HG03460 (cell line): ENCODE results near the gene SCYGR5.
"Not testable (repeated sequence)": the region's sequence is repeated elsewhere in the genome, so short reads cannot be mapped to it uniquely, and the experiment has no call there.

Experiments
- ATAC-seq: cut with Tn5 transposase; IDR thresholded peaks from one replicate; pipeline ENCODE4 v1.9.1; 2021; ENCODE audit not compliant: unreplicated experiment

Gene SCYGR5

DNA sequence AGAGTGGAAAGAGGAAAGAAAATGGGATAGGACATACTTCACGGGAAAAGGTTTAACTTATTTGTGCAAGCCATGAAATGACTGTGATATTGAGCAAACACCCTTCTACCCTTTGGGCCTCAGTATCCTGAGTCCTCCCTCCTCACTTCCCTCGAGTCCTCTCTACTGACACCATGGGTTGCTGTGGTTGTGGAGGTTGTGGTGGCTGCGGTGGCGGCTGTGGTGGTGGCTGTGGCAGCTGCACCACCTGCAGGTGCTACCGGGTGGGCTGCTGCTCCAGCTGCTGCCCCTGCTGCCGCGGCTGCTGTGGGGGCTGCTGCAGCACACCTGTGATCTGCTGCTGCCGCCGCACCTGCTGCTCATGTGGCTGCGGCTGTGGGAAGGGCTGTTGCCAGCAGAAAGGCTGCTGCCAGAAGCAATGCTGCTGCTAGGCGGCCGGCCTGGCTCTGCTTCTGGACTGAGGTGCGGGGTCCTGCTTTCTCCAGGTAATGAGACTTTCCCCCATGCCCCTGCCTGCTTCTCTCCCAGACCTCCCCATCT is at the start of gene SCYGR5:
Gene SCYGR5 (plus strand): TSS at position 174 of the 540 bp plus-strand sequence. CDS start 0 bp downstream, at position 174.
- not testable (repeated sequence) for ATAC-seq

GRCh38 chr2:227617316-227618230 is 49.0 kb upstream of the SCYGR5 start, which contains the start of gene SCYGR4:
SCYGR4 (plus strand) TSS chr2:227617498; CDS start chr2:227617498, 0 bp downstream.
- ATAC-seq, result no peak

GRCh38 chr2:227623226-227623625 is 43.4 kb upstream of the SCYGR5 start:
- ATAC-seq, result no peak

GRCh38 chr2:227625420-227625819 is 41.2 kb upstream of the SCYGR5 start:
- no peak for ATAC-seq

DNA sequence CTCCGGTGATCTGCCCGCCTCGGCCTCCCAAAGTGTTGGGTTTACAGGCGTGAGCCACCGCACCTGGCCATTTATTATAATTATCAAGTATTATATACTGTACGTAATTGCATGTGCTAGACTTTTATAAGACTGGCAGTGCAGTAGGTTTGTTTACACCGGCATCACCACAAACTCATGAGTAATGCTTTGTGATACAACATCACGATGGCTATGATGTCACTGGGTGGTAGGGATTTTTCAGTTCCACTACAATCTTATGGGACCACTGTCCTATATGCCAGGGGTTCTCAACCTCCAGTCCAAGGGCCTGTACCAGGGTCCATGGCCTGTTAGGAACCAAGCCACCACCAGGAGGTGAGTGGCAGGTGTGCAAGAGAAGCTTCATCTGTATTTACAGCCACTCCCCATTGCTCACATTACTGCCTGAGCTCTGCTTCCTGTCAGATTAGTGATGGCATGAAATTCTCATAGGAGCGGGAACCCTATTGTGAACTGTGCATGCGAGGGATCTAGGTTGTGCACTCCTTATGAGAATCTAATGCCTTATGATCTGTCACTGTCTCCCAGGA is 39.9 kb upstream of the SCYGR5 start:
- no peak for ATAC-seq

GRCh38 chr2:227627769-227628168 is 38.8 kb upstream of the SCYGR5 start:
- ATAC-seq, result peak; percentile 91

- ATAC-seq, result no peak
Measured at GRCh38 chr2:227629435-227629834, 37.2 kb upstream of the SCYGR5 start.

- no peak for ATAC-seq
Measured at GRCh38 chr2:227630322-227630721, 36.3 kb upstream of the SCYGR5 start.

GRCh38 chr2:227632827-227633226 is 33.8 kb upstream of the SCYGR5 start:
- no peak for ATAC-seq

- ATAC-seq, result no peak
Measured at GRCh38 chr2:227634201-227634600, 32.4 kb upstream of the SCYGR5 start.

GRCh38 chr2:227642656-227643055 is 23.9 kb upstream of the SCYGR5 start:
- no peak for ATAC-seq

DNA sequence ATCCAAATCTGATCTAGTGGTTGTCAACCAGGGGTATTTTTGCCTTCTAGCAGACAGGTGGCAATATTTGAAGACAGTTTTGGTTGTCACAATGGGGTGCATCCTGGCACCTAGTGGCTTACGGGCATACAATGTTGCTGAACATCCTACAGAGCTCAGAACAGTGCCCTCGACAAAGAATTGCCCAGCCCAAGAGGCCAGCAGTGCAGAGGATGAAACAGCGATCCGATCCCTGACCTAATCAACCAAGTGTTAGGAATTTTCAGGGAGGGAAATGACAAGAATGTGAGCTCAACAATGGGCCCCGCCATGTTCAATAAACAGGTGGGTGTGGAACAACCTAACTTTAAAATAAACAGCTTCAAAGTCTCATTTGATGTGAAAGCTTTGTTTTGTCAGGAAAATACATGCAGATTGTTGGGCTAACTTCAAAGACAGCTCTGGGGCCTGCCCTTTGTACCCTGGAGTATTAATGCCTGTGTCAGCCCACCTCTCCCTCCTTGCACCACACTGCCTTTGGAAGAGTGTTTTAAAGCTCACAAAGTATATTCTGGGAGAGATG is 22.5 kb upstream of the SCYGR5 start:
- ATAC-seq, result no peak

DNA sequence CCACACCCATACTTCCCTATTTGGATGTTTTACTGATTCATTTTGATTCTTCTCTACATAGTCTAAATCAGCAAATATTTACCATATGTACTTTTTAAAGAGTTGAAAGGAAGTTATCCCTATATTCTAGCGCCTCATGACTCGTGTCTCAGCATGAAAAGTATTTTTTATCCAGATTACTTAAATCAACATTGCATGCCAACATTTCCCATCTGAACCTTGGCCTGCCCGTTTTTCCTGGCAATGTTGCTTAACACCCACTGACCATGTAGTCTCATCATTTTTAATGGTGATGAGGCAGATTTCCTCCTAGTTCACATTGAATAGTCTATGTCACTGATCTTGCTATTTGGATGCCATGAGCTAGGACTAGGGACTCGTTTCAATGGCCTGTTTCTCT is 13.2 kb upstream of the SCYGR5 start:
- no peak for ATAC-seq

- ATAC-seq, result no peak
Measured at GRCh38 chr2:227654426-227654825, 12.2 kb upstream of the SCYGR5 start.

GRCh38 chr2:227655454-227655853 is 11.2 kb upstream of the SCYGR5 start:
- ATAC-seq, result no peak

- ATAC-seq, result no peak
Measured at GRCh38 chr2:227657199-227657845, 9.3 kb upstream of the SCYGR5 start.

DNA sequence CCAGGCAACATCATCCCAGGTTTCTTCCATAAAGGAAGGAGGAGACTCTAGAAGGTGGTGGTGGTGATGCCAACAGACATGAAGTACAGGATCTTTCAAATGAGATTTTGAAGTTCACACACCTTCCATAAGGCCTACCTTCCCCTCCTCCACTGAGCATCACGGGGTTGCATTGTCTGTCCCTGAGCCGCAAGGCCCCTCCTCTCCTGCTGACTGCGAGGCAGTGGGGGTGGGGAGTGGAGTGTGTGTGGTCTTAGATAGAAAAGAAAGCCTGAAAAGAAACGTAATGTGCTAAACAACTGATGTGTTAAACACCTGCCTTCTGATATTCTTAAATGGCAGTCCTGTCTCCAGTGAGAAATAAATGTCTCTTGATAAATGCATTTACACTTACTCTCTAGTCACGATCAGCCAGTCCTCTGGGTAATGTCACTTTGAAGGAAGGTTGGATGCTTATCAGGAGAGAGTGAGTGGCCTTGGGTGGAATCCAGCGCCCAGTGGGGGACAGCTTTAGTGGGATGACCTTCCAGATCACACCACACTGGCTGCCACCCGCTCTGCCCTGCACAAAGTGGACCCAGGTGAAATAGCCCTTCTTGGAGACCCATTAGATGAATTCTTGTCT is 5.5 kb upstream of the SCYGR5 start:
- ATAC-seq, result no peak

GRCh38 chr2:227661827-227662226 is 4.8 kb upstream of the SCYGR5 start:
- ATAC-seq, result no peak

- ATAC-seq, result no peak
Measured at GRCh38 chr2:227665189-227665940, 1.2 kb upstream of the SCYGR5 start.
